ENCODE results near the gene NDUFS6. TPM values are rescaled to one million over a fixed set of nuclear protein-coding genes. Genes with fewer than 3 reads are reported as not detected.

The NDUFS6 gene
- total RNA-seq, 1 donor from 2014 or later = 22.5 TPM

GRCh38 chr5:1781726-1782384 lies 19.4 kb upstream of the NDUFS6 start:
- CTCF ChIA-PET = interaction anchor here (1.4 kb wide), 1 partner anchor 11 kb away, joined by 3 read pairs; no protein-coding TSS in a partner anchor
- TF ChIP-seq, protein P1, sequence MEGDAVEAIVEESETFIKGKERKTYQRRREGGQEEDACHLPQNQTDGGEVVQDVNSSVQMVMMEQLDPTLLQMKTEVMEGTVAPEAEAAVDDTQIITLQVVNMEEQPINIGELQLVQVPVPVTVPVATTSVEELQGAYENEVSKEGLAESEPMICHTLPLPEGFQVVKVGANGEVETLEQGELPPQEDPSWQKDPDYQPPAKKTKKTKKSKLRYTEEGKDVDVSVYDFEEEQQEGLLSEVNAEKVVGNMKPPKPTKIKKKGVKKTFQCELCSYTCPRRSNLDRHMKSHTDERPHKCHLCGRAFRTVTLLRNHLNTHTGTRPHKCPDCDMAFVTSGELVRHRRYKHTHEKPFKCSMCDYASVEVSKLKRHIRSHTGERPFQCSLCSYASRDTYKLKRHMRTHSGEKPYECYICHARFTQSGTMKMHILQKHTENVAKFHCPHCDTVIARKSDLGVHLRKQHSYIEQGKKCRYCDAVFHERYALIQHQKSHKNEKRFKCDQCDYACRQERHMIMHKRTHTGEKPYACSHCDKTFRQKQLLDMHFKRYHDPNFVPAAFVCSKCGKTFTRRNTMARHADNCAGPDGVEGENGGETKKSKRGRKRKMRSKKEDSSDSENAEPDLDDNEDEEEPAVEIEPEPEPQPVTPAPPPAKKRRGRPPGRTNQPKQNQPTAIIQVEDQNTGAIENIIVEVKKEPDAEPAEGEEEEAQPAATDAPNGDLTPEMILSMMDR (IDR thresholded peaks at IDR 0.05) = no peak
- Mint-ChIP-seq H3K36me3 (ENCODE audit: low read depth) (no peaks in the 10 kb centered on the region), H3K9me3 (no peaks in the 10 kb centered on the region), H3K4me1 (peaks cover 23% of the 10 kb centered on the region), H3K4me3 (peak overlapping the region; percentile 39), H3K27ac (no peak overlapping the region), H3K27me3 (peaks cover 20% of the 10 kb centered on the region)
- POLR2A ChIA-PET = no interaction called here
- no peak for ATAC-seq (ENCODE audit: low read depth)
- intact Hi-C loops (cut with micrococcal nuclease) = no loop called here
- no peak for DNase-seq

DNA sequence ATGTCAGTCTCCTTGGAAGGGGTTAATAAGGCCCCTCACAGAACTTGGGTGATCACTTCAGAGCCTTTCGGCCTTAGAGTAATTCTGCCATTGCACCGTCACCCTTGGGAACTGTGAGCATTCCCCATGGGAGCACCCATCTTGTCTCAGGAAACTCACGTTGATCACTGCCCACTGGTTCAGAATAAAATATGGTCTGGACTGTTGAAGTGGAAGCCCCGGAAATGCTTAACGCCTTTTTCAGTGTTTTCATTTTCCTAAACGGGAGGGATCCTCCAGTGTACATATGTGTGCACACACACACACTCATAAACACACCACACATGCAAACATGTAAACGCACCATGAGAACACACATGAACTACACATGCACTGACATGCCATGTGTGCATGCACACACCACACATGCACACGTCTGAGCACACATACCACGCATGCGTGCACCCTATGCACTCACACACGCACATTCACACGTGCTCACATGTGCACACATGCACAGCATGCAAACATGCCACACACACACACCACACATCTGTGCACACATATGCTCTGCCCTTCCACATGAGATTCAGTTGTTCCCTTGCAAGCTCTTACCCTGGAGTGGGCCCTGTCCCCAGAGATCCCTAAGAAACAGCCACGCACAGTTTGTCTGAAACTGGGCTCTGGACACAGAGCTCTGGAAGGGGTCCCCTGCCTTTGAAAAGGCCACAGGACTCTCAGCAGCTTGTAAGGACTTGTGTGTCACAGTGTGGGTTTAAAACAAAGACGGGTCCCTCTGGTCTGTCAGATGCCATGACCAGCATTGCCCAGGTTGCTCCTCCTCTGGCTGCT lies 18.6 kb upstream of the NDUFS6 start:
- peak overlapping the region; percentile 13 for H3K27ac Mint-ChIP-seq
- CTCF ChIA-PET = interaction anchor here (1.4 kb wide), 1 partner anchor 10 kb away, joined by 3 read pairs; no protein-coding TSS in a partner anchor

GRCh38 chr5:1783216-1783554 lies 18.0 kb upstream of the NDUFS6 start:
- ChIA-PET CTCF (interaction anchor here (1.4 kb wide), 1 partner anchor 10 kb away, joined by 3 read pairs; no protein-coding TSS in a partner anchor), POLR2A (no interaction called here)
- Mint-ChIP-seq H3K27me3 (peaks cover 20% of the 10 kb centered on the region), H3K4me3 (peak overlapping the region; percentile 33), H3K27ac (peak overlapping the region; percentile 13), H3K4me1 (peaks cover 23% of the 10 kb centered on the region), H3K9me3 (no peaks in the 10 kb centered on the region), H3K36me3 (ENCODE audit: low read depth) (no peaks in the 10 kb centered on the region)
- DNase-seq = no peak
- TF ChIP-seq, protein P1 (IDR thresholded peaks at IDR 0.05) = no peak
- intact Hi-C loops (cut with micrococcal nuclease) = loop anchor here (1.0 kb wide), 2 partner anchors 9 to 16 kb away; partner anchors contain the start of gene MRPL36
- ATAC-seq (ENCODE audit: low read depth) = peak; percentile 62

More for the DNA sequence above, 18.6 kb upstream of the NDUFS6 start:
- POLR2A ChIA-PET = no interaction called here
- H3K4me1 Mint-ChIP-seq = peaks cover 23% of the 10 kb centered on the region
- no peak for DNase-seq
- H3K9me3 Mint-ChIP-seq = no peaks in the 10 kb centered on the region
- peak overlapping the region; percentile 39 for H3K4me3 Mint-ChIP-seq
- peaks cover 20% of the 10 kb centered on the region for H3K27me3 Mint-ChIP-seq
- peak; percentile 61 for ATAC-seq (ENCODE audit: low read depth)
- H3K36me3 Mint-ChIP-seq (ENCODE audit: low read depth) = no peaks in the 10 kb centered on the region
- TF ChIP-seq, protein P1 (IDR thresholded peaks at IDR 0.05) = no peak
- intact Hi-C loops (cut with micrococcal nuclease) = loop anchor here (1.0 kb wide), 2 partner anchors 10 to 17 kb away; partner anchors contain the start of gene MRPL36

GRCh38 chr5:1784197-1785050 lies 16.8 kb upstream of the NDUFS6 start:
- H3K36me3 Mint-ChIP-seq (ENCODE audit: low read depth) = no peaks in the 10 kb centered on the region
- DNase-seq (no peak), ATAC-seq (ENCODE audit: low read depth) (no peak)
- H3K4me3 Mint-ChIP-seq = no peak overlapping the region
- H3K27ac Mint-ChIP-seq = no peak overlapping the region
- TF ChIP-seq, protein P1 (IDR thresholded peaks at IDR 0.05) = no peak
- peaks cover 20% of the 10 kb centered on the region for H3K27me3 Mint-ChIP-seq
- CTCF ChIA-PET = no interaction called here
- no peaks in the 10 kb centered on the region for H3K9me3 Mint-ChIP-seq
- H3K4me1 Mint-ChIP-seq = peaks cover 23% of the 10 kb centered on the region
- intact Hi-C loops (cut with micrococcal nuclease) = no loop called here
- POLR2A ChIA-PET = interaction anchor here (0.6 kb wide), 1 partner anchor 42 kb away, joined by 4 read pairs; no protein-coding TSS in a partner anchor

Data from activated B cell treated with CpG ODN at 0.5 μM for 24 hours (primary cell).